Stomach smooth muscle (tissue), 2 donors: Measurements from ENCODE around the gene FAAP20.

Experiments used
- H3K27ac ChIP-seq: one replicate; pipeline ENCODE4 v1.7.0; 2013; ENCODE audit warnings: mild to moderate bottlenecking, low read length, inconsistent platforms
- H3K27me3 ChIP-seq, 2 donors: one replicate each; pipeline ENCODE4 v1.7.0; 2013; ENCODE audit warnings: low read length in 2 of 2; ENCODE audit not compliant: insufficient read depth in 2 of 2, control insufficient read depth in 1 of 2
- H3K36me3 ChIP-seq, 2 donors: one replicate each; pipeline ENCODE4 v1.7.0; 2013; ENCODE audit warnings: low read length in 2 of 2; ENCODE audit not compliant: control insufficient read depth in 2 of 2, insufficient read depth in 2 of 2
- H3K4me1 ChIP-seq: one replicate; pipeline ENCODE4 v1.7.0; 2013; ENCODE audit warnings: low read length; ENCODE audit not compliant: control insufficient read depth, insufficient read depth
- H3K4me3 ChIP-seq, 2 donors: one replicate each; pipeline ENCODE4 v1.7.0; 2013; ENCODE audit warnings: low read length in 2 of 2
- H3K9ac ChIP-seq, 2 donors: one replicate each; pipeline ENCODE4 v1.7.0; 2013; ENCODE audit warnings: low read length in 2 of 2, mild to moderate bottlenecking in 1 of 2
- H3K9me3 ChIP-seq, 2 donors: one replicate each; pipeline ENCODE4 v1.7.0; 2013; ENCODE audit warnings: low read length in 2 of 2; ENCODE audit not compliant: control insufficient read depth in 2 of 2
- donor health status: healthy.
- donor health status: Pancreatic carcinoma.

FAAP20 gene

GRCh38 chr1:2208309-2209239 lies 14.0 kb upstream of the FAAP20 start:
- Histone ChIP-seq H3K36me3 (no peaks in the 10 kb centered on the region), H3K27ac (peak overlapping the region; percentile 87), H3K4me3 (peak overlapping the region in 1 of 2 donors; percentile 40), H3K27me3 (no peaks in the 10 kb centered on the region), H3K9me3 (no peaks in the 10 kb centered on the region), H3K4me1 (peaks cover 78% of the 10 kb centered on the region), H3K9ac (peak overlapping the region; percentile 5 to 22)

DNA sequence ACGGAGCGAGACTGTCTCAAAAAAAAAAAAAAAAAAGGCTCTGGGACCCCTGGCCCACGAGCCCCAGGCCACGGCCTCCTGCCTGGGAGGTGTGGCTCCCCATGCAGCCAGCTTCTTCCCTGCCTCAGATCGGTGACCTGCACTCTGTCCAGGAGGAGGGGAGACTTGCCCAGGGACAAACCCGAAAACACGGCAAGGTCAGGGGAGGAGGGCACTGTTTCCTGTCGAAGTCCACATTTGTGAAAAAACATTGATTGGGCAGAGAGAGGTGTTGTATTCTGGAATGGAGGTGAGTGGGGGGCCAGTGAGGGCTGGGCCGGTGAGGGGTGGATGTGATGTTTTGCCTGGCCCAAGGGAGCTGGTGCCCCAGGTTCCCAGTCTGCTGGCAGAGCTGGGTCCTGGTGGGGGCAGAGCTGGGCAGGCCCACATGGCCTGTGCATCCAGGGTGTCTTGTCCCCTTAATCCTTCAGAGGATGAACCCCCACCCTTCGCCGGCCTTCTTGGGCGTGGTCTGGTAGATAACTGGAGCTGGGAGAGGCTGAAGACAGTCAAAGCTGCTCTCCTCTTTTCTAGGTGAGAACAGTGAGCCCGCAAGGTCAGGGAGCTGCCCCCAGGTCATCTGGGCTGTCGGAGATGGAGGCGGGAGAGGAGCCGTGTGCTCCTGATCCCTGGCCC lies 12.4 kb upstream of the FAAP20 start:
- no peaks in the 10 kb centered on the region for H3K27me3 ChIP-seq

DNA sequence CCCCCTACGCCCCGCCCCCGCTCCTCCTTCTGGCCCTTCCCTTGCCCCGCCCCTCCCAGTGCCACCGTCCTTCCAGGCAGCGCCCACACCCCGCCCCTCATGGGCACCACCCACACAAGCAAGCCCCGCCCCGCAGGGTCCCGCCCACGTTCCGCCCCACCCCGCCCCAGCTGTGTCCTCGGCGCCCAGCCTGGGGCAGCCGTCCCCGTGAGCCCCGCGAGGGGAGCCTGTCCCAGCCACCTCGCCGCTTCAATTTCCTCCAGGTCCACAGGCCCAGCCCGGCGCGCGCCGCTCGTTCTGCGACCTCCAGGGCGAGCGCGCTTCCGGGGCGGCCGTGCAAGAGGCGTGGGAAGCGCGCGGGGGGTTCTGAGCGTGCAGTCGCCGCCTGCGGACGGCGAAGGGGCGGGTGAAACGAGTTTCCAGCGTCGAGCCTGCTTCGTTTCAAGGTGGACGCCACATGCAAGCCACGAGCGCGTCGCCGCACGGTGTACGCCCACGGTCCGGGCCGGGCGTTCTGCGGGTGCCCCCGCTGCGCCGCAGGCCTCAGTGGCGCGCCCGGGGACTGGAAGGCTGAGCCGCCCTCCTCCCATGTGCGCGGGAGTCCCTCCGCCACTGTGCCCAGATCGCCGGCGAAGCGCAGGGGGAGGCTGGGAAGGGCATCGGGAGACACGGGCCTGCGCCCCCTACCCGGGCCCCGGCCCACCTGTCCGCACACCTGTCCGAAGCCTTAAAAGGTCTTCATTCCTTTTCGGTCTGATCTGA lies 10.8 kb upstream of the FAAP20 start:
- H3K9ac ChIP-seq: peak overlapping the region in 1 of 2 donors; percentile 37
- no peaks in the 10 kb centered on the region for H3K27me3 ChIP-seq
- H3K36me3 ChIP-seq: no peaks in the 10 kb centered on the region
- no peaks in the 10 kb centered on the region for H3K9me3 ChIP-seq
- peaks cover 71% of the 10 kb centered on the region for H3K4me1 ChIP-seq
- H3K27ac ChIP-seq: peak overlapping the region; percentile 66
- peak overlapping the region; percentile 40 to 69 for H3K4me3 ChIP-seq

More for the DNA sequence above, 12.4 kb upstream of the FAAP20 start:
- H3K4me1 ChIP-seq: peaks cover 68% of the 10 kb centered on the region
- H3K9ac ChIP-seq: peak overlapping the region; percentile 15 to 47
- H3K27ac ChIP-seq: peak overlapping the region; percentile 87
- no peaks in the 10 kb centered on the region for H3K36me3 ChIP-seq
- H3K9me3 ChIP-seq: no peaks in the 10 kb centered on the region
- H3K4me3 ChIP-seq: peak overlapping the region in 1 of 2 donors; percentile 60

- H3K36me3 ChIP-seq: no peaks in the 10 kb centered on the region
- H3K9me3 ChIP-seq: no peaks in the 10 kb centered on the region
- peak overlapping the region; percentile 62 to 64 for H3K9ac ChIP-seq
- H3K4me3 ChIP-seq: peak overlapping the region; percentile 73 to 74
- H3K4me1 ChIP-seq: peaks cover 71% of the 10 kb centered on the region
- no peaks in the 10 kb centered on the region for H3K27me3 ChIP-seq
- H3K27ac ChIP-seq: peak overlapping the region; percentile 71
Observed at GRCh38 chr1:2204415-2205190, 10.0 kb upstream of the FAAP20 start.

- Histone ChIP-seq H3K4me1 (peaks cover 71% of the 10 kb centered on the region), H3K4me3 (peak overlapping the region; percentile 73 to 74), H3K9me3 (no peaks in the 10 kb centered on the region), H3K9ac (peak overlapping the region; percentile 62 to 64), H3K27ac (peak overlapping the region; percentile 71), H3K36me3 (no peaks in the 10 kb centered on the region), H3K27me3 (no peaks in the 10 kb centered on the region)
Observed at GRCh38 chr1:2203671-2204414, 9.3 kb upstream of the FAAP20 start.

DNA sequence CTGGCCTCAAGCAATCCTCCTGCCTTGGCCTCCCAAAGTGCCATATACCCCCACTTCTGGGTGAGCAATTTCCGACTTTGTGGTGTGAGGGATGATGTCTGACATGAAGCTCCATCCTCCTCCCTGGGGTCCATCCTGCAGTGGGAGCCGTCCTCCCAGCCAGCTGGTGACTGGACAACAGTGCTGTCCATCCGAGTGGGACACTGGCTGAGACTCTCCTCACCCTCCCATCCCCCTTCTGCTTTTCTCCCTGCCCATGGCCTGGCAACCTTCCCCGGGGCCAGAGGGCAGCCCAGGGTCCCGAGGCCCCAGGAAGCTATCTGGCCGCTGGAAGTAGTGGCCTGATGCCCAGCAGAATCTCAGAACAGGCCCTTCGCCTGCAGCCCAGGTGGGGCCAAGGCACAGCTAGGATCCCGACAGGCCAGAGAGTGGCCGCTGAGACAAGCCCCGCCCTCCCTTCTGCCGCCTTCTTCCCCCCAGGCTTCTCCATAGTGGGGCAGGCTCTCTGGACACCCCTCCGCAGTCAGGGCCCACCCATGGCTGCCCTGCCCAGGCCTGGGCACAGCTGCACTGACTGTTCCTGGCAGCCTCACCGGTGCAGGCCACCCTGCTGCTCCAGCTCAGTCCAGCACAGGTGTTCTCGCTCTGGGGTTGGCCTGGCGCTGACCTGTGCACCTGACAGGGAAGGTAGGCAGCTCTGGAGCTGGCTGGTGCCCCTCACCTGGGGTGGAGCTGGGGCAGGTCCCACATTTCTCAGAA lies 8.4 kb upstream of the FAAP20 start:
- Histone ChIP-seq H3K27ac (no peak overlapping the region), H3K4me3 (no peak overlapping the region)

DNA sequence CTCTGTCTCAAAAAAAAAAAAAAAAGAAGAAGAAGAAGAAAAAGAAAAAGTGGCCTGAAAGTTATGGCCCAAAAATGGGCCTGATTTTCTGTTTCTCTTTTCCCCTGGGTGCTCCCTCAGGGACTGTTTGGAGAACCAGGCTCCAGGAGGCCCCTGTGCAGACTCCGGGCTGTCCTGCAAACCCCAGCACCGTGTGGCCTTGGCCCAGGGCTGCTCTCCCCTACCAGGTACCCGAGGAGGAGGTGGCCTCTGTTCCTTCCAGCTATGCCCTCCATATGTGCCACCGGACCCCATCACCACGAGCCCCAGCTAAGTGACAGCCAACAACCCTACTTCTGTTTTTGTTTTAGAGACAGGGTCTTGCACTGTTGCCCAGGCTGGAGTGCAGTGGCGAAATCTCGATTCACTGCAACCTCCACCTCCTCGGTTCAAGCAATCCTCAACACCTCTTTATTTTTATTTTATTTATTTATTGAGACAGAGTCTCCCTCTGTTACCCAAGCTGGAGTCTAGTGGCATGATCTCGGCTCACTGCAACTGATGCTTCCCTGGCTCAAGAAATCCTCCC lies 7.5 kb upstream of the FAAP20 start:
- Histone ChIP-seq H3K9ac (no peak overlapping the region), H3K4me1 (peaks cover 64% of the 10 kb centered on the region), H3K27me3 (no peaks in the 10 kb centered on the region), H3K4me3 (no peak overlapping the region), H3K9me3 (no peaks in the 10 kb centered on the region), H3K27ac (no peak overlapping the region), H3K36me3 (no peaks in the 10 kb centered on the region)

More for the DNA sequence above, 8.4 kb upstream of the FAAP20 start:
- H3K9me3 ChIP-seq: no peaks in the 10 kb centered on the region
- H3K9ac ChIP-seq: no peak overlapping the region
- H3K27me3 ChIP-seq: no peaks in the 10 kb centered on the region
- H3K4me1 ChIP-seq: peaks cover 70% of the 10 kb centered on the region
- no peaks in the 10 kb centered on the region for H3K36me3 ChIP-seq

GRCh38 chr1:2201062-2201461 lies 6.5 kb upstream of the FAAP20 start:
- H3K36me3 ChIP-seq: no peaks in the 10 kb centered on the region
- H3K9ac ChIP-seq: no peak overlapping the region
- no peaks in the 10 kb centered on the region for H3K9me3 ChIP-seq
- H3K4me1 ChIP-seq: peaks cover 58% of the 10 kb centered on the region
- no peaks in the 10 kb centered on the region for H3K27me3 ChIP-seq
- peak overlapping the region in 1 of 2 donors; percentile 29 for H3K4me3 ChIP-seq
- no peak overlapping the region for H3K27ac ChIP-seq
